Stimulated activated CD4-positive, alpha-beta T cell treated with anti-CD3 and anti-CD28 coated beads, Interleukin-12 subunit alpha, Interleukin-12 subunit beta, amount 100 ng/mL, for 4 hours (primary cell): Measurements from ENCODE around the gene EBF3.

ENCODE experiments used
- DNase-seq: peaks from one replicate; pipeline ENCODE4 v3.0.0-alpha.2; 2020

EBF3 gene

DNA sequence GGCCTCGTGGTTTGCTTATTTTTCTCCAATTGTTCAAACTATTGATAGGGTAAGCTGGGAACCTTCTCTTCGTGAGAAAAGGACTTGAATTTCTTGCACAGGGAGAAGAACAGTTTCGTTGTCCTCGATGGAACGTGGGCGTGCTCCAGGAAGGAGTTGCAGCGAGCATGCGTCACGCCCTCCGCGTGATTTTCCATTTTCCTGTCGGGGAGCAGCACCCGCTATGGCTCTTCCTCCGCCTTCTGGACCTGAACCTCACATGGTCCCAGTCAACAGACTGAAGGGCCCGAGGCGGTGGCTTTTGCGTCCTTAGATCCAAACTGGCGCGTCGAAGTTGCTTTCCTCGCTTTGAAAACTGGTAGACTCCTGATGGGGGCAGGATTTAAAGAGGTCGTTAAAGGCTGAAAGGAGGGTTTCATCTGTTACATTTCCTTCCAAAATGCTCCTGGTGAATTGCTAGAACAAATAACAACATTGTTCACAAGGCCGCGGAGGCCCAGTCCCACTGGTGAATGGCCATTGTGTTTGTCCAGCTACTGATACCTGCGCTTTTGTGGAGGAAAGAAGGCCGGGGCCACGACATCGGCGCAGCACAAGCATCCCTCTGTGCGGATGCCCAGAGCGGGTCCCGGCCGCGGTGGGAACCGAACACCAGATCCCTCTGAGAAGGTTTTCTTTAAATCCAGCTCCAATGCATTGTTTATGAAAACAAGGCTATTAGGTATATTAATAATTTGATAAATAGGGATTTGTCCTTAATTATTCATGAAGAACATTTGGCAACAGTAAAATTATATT, 75.9 kb downstream of the EBF3 start:
- DNase-seq: no peak

DNA sequence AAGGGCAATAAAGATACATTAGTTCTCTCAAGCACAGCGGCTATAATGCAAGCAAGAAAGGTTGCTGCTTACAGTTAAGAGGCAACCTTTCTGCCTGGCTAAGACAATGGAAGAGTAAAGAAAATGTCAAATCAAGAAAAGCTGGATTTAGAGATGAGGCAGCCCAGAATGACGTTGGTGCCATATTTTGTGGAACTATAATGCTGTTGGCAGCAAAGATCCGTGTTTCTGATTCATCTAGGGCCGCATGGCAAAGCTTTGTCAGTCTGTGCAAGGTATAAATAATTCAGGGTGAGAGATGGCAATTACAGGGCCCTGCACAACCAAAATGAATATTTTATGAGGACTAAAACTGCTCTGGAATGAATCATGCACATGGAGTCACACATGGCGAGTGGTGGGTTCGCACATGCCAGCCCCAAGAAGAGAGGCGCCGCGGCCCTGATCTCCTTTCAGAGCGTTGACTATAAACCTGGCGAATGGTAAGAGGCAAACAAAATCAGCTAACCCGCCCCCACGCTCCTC, 76.6 kb downstream of the EBF3 start:
- DNase-seq: no peak

DNA sequence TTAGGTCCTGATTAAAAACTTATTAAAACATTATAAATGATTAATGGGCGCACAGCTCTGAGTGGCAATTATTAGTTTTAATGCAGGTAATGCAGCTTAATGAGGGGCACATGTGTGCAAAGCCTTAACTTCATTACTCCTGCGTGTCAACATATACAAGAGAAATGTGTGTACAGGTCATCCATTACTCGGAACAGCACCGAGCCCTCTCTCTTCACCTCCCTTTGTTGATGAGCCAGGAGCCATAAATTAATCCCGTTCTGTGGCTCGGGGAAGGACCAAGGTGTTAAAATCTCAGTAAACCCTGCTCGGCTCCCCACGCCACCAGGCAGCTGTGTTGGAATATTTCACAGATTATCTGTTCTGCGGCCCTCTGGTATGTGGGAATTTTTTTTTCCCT, 77.8 kb downstream of the EBF3 start:
- no peak for DNase-seq

DNA sequence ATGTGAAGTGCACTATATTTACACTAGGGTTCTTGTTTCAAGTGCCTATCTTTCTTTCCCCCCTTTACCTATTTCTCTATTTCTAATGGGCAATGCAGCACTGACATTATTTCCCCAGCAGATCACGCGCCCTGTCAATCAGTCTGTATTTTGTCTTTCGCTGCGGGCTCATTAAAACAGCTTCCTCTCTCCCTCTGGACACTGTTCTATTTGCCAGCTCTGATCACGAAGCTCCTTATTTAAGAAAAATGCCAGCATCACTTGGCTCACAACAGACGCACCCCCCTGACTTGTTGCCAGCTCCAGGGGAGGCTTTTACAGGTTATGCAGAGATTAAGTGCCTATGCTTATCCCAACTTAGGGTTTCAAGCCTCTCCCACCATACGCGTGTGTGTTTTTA, 78.5 kb downstream of the EBF3 start:
- no peak for DNase-seq

DNA sequence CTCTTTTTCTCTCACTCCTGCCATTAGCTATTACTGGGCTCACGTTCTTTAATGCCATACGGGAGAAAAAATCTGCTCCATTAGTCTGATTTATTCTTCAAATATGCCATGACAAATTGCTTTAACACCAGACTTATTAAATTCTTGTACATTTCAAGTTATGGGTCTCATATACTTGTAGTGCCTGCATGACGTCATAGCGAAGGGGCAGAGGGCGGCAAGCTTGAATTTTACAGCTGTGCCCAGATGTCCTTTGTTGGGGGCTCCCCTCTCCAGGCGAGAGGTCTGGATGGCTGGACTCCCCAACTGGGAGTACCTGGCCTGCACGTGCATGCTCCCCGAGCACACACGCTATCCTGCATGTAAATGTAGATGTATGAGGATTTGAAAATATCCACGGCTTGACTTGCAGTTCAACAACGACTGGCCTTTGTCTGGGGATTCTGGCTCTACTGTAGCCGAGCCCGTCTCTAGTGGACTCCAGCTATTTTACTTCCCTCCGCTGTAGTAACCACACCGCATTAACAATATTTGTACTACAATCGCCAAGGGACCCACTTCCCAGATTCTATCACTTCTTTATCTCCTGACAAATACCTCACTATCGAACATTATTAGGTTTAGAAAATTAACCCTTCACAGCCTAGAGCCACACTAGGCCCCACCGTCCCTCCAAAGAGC, 79.5 kb downstream of the EBF3 start:
- DNase-seq: no peak

DNA sequence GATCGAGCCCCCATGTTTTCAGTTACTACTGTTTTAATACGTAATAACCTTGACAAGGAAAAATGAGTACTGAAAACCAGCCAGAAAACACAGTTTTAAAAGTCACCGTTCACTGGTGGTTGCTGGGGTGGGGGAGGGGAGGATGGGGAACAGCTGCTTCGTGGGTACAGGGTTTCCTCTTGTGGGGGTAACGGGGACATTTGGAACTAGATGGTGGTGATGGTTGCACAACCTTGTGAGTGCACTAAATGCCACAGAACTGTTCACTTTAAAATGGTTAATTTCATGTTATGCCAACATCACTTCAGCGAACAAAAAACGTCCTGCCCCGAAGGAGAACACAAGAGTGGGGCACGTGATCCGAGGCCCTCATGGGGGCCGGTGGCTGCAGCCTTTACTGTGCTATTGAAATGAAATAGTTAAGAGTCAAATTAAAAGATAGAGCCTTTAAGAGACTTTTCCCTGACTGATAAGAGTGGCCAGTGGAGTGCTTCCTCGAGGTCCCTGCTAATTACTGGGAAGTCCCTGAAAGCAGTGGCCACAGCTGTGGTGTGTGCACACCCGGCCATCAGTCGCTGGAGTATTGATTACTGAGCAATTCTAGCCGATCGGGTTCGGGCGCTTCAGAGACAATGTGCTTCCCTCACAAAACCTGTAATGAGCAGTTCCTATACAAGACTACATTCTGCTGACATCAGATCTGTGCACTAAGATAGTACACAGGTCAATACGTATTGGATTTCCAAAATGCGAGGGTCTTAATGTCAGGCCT, 80.3 kb downstream of the EBF3 start:
- no peak for DNase-seq

DNA sequence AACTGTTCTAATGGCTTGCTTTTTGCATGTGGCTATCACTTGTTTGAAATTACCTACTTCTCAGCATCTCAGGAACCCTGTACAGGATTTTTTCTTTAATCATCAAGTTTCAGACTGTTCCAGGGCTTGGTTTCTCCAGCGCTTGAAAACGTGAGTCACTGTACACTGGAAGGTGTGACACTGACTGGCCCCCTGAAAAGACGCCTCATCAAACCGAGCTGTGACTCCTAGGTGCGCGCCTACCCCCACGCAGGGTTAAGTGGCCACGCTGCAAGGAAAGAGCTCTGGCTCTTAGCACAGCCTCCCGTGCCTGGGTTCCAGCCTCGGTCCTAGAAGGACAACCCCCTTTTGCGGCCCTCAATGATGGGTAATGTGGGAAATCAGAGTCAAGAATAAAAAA, 81.0 kb downstream of the EBF3 start:
- no peak for DNase-seq

DNA sequence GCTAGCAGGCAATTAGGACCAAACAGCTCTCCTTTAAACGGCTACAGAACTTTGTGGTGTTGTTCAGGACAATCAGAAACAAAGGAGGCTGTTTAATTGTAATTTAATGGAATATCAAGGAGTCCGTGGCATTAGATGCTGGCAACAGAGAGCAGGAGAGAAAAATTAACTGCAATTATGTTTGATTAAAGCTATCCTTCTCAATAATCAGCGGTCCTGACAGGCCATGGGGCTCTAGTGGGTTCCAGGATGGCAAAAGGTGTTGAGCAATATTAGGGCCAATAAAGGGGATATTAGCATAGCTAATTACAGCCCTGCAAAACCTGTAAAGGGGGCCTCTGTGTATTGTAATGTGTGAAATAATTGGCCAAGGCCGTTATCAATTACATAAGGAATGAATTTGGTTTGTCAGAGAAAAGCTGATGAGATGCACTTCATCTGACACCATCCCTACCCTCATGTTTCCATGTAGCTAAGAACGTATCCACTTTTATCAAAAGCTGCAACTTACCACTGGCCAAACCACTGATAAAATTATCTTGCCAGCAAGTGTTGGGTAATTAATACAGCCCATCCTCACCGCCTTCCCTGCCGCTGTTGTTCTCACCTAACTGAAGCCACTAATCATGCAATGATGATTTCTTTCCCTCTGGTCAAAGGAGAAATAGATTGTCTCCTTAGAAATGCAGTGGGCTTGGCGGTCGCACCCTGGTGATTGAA, 81.6 kb downstream of the EBF3 start:
- DNase-seq: no peak

DNA sequence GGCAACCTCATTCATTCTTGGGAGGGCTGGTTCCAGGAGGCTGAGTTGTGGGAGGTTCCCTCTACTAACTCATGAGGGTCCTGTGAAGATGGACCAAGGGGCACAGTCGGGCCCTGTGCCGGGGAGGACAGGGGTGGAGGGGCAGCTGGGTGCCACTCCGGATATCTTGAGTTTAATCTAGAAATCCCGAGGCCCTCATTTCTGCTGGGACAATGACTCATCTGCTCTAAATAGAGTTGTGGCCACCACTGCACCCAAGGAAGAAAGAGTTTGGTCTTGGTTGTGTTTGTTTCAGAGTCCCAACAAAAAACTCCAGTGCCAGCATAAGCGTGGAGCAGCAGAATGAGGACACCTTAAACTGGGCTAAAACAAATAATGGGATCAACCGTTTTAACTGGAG, 82.4 kb downstream of the EBF3 start:
- DNase-seq: no peak

DNA sequence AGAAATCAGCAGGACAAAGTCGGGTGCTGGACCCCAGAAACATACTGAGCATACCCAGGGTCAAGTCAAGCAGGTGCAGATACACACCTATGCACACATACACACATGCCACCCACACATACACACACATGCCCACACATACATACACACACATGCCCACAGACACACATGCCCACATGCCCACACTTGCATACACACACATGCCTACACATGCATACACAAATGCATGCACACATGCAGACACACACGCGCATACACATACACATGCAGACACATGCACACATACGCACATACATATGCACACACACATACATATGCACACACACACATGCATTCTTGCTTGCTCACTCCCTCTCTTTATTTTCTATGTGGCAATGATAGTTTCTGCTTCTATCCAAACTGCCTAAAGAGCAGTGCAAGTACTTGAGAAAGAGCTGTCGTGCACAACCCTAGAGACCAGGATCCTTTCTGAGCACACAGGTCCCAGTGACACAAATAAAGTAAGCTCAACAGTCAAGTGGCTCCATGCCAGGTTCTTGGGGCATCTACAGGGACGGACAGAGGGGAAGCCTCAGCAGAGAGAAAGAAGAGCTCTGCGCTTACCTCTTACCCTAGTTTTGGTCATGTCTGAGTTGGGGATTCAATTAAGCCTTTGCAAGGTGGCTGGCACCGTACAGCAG, 83.7 kb downstream of the EBF3 start:
- no peak for DNase-seq

DNA sequence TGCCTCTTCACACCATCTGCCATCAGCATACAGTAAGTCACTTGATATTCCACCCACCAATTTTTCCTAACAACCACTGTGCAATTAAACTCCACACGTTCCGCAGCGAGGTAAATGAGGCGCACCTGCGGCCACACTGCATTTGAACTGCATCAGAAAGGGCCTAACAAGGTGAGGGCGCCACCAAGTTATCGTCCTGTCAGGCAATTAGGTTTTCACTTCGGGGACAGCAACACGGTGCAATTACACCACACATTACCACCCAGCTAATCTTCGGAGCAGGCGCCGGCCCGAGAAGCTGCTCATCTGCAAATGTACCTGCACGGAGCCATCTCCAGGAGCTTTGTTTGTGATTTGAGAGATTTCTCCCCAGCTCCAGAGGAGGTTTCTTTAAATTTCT, 84.4 kb downstream of the EBF3 start:
- no peak for DNase-seq

DNA sequence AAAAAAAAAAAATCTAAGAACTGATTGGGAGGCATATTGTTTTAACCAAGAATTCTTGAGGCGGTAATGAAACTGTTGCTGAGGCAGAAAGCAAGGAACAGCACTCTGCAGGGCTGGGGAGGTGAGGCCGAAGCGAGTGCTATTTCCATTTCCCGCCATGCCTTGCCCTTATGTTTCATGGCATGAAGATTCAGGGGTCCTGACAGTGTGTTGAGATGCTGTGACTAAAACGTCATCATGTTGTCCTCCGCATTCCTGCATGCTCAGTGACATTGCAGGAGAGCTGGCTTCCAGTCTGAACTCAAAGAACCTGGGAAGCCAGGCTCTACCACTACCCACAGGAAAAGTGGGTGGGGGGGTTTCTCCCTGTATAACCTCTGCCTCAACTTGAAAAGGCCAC, 85.2 kb downstream of the EBF3 start:
- no peak for DNase-seq

DNA sequence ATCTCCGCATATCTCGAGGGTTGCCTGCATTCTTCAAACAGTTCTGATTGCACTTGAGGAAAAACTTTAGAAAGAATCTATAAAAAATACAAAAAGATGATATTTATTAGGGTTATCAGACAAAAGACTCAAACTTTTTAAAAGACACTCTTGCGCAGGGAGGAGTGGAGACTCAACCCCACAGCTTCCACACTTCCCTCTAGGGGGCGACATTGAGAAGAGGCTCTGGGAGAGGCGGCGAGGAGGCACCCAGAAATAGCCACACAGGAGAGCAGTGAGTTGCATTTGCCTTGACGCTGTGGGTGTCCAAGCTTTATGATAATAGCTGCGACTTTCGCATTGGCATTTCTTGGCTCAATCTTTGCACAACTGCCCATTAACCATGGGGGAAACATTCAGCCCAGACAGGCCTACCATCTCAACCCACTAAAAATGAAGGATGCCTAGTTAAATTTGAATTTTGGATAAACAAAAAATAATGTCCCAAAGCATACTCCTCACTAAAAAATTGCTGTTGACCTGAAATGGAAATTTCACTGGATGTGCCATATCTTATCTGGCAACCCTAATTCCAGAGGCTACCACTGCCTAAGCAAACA, 86.2 kb downstream of the EBF3 start:
- DNase-seq: peak; percentile 31

DNA sequence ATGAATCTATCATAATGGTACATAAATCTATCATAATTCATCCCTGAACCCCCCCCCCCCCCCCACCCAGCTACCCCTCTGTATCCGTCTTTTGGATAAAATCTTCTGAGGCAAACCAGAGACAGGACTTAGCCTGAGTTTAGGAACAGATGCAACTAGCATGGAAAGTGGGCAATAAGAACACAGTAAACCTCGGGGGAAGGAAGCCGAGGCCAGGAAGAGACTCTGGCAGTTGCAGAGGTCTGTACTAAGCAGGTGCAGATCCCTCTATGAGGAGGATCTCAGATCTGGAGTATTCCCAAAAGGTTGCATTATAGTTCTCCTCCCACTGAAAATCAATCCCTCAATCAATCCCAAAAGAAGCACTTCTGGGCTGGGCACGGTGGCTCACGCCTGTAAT, 87.2 kb downstream of the EBF3 start:
- DNase-seq: no peak

DNA sequence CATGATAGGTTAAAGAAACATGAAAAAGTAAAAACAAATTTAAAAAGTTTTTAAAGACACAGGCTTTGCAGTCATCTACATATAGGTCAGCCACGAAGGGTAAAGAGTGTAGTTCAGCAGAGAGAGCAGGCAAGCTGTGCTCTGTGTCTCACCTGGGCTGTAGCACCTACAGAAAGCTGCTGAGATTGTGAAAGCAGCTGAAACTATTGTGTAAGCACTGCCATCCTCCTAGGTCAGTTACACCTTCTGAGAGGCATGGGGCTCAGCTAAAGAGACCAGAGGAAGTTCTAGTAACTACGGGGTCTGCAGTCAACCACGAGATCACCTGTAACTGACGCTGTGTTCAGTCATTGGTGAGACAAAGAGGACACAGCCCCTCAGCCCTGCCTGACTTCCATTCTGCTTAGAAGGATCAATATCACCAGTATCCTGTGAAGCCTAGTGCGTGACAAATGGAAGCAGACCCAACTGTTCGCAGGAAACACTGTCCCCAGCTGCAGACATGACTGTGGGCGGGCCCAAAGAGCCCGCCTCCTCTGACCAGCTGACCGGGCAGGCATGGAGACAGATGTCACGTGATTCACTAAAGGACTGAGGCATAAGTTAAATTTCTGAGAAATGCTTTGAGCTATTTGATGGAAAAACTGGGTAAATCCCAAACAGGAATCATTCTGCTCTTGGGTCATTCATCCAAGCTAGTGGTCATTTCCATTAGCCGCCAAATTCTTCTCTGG, 87.9 kb downstream of the EBF3 start:
- DNase-seq: no peak

DNA sequence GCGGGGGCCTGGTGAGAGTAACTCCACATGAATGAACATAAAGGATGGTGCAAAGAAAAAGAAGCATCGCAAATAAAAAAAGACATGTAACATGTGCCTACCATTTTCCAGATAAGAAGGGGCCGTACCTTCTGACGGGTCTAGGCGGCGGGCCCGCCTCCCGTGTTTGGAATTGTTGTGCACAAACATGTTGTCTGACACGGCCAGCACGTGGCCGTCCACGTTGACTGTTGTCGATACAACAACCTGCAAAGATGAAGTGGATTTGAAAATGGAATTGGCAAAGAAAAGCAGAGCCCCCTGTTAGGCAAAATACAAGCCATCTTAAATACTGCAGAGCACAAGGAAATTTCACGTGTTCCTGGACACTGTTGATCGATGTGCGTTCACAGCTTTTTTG, 90.7 kb downstream of the EBF3 start:
- DNase-seq: no peak

DNA sequence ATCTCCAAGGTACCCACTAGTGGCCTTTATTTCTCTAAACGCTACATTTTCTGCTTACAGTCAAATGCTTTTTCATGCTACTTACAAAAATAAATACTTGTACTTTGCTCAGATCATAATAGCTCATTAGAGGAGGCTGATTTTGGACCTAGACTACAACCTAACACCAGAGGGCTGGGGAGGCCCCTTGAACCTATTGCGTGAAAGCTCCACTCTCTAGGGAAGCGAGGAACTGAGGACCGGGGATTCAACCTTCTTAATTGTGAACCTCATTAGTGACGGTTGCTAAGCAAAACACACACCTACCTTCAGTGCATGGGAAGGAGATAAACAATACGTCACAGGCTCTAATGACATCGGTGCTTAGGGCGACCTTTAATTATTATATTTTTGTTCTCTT, 92.1 kb downstream of the EBF3 start:
- DNase-seq: no peak

DNA sequence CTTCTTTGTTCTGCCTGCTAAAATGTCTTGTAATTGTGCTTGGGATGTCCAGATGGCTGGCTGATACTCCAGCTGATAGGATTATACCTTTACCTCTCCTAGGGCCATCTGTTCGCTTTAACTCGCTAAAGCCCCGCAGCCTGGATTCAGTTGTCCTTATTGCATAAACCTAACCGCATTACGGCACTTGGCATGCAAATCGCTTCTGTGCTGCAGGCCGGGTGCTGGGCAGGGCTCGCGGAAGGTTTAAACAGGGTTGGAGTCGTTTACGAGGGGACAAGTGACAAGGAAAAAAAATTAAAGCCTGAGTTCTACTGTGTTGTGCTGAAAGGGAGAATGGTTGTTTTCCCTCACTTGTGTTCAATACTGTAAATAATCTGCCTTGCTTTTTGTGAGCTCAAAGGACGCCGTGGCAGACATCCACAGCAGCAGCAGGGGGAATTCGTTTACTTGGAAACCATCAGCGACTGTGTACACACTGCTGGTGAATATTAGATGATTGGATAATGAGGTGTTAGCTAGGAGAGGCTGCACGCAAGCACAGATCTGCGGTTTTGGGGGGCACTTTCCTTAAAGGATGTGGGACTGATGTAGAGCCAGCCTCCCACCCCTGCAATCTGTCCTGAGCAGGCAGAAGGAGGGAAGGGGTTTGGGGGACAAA, 93.0 kb downstream of the EBF3 start:
- no peak for DNase-seq

DNA sequence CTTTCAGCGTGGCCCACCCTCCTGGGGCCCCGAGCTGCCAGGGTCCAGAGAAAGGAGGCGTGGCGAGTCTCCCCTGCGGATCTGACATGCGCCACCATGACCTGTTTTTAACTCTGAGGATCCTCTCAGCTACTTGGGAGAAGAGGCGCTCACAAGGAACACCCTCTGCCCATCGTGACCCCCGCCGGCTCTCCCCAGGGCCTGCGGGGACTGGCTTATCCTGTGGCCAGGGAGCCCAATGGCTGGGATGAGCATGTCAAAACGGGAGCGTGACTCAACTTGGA, 93.7 kb downstream of the EBF3 start:
- no peak for DNase-seq

DNA sequence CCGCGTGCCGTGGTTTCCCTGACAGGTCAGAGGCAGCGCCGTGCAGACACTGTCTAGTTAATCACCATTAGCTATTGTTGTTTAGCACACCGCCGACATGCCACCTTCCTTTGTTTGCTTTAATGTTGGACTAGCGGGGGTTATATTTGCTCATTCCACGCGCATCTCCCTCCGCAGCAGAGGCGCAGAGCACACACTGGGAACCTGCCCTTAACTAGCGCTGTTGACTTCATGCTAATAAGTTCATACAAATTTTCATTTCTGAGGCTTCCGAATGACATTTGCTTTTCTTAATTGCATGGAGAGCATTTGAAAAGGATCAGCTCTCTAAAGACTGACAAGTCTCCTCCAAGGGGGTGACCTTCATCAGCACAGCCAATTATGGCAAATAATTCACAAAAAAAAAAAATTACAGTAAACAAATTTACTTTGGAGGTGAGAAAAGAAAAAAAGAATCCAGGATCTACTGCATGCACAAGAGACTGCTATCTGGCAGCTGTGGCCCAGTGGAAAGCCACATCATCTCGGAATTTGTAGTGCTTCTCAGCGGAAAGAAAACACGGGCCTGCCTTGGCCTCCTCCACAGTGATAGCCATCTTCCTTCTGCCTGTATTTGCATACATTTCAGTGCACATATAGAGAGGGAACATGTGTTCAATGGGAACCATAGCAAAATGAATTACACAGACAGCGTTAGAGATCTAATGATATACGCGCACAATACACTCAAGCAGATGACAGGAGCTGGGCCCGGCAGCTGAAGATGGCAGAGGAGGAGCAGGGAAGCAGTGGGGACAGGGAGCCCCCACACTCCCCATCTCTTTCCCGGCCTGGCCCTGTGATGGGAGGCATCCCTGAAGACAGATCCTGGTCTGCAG, 94.2 kb downstream of the EBF3 start:
- DNase-seq: no peak
